Measurements from ENCODE around the gene HDAC4.

Gene HDAC4

DNA sequence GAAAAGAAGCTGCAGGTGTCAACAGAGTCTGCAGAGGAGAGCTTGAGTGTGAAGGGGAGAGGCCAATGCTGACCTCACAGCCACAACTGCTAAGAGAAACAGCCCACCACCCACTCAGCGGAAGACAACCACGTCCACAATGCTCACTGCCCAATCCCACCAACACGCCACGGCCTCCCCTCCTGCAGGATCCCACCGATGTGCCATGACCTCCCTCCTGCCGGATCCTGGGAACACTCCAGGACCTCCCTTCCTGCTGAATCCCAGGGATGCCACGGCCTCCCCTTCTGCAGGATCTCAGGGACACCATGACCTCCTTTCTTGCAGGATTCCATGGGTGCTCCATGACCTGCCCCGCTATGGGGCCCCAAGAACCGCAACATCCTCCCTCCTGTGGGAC lies 285.2 kb downstream of the HDAC4 start:
- no peak overlapping the region for H3K27ac ChIP-seq
- H3K9me3 ChIP-seq, result no peaks in the 10 kb centered on the region

DNA sequence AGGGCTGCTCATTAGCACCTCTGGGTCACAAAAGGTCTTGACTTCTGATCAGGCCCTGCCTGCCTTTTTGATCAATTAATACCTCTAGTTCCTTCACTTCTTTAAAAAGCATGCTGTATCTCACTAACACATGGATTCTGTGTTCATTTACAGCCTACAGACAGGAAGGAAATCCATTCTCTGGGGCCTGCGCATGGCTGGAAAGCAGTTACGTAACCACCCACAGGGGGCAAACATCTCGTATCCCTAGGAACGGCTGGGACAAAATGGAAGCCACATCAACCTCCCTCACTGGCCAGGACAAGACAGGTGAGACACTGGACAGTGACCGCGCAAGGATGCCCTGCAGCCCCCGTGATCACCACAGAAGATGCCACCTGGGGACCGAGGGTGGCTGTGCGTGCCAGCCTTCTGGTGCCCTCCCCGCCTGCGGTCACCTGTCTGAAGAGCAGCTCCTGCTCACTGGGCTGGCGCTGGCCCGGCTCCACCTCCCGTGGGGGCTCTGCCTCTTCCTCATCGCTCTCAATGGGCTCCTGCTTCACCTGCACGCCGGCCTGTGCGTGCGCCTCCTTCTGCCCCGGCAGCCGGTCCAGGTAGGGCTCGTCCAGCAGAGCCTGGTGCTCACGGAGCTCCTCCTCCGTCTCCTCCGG lies 286.1 kb downstream of the HDAC4 start:
- H3K27ac ChIP-seq, result no peak overlapping the region
- H3K36me3 ChIP-seq, result peaks cover 94% of the 10 kb centered on the region
- H3K4me3 ChIP-seq (ENCODE audit: low read depth in 1 of 2, low read length in 1 of 2), result no peak overlapping the region
- TF ChIP-seq, protein P1, sequence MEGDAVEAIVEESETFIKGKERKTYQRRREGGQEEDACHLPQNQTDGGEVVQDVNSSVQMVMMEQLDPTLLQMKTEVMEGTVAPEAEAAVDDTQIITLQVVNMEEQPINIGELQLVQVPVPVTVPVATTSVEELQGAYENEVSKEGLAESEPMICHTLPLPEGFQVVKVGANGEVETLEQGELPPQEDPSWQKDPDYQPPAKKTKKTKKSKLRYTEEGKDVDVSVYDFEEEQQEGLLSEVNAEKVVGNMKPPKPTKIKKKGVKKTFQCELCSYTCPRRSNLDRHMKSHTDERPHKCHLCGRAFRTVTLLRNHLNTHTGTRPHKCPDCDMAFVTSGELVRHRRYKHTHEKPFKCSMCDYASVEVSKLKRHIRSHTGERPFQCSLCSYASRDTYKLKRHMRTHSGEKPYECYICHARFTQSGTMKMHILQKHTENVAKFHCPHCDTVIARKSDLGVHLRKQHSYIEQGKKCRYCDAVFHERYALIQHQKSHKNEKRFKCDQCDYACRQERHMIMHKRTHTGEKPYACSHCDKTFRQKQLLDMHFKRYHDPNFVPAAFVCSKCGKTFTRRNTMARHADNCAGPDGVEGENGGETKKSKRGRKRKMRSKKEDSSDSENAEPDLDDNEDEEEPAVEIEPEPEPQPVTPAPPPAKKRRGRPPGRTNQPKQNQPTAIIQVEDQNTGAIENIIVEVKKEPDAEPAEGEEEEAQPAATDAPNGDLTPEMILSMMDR (IDR thresholded peaks at IDR 0.05), result no peak
- H3K9me3 ChIP-seq, result no peaks in the 10 kb centered on the region
- H3K27me3 ChIP-seq, result no peaks in the 10 kb centered on the region
- no peaks in the 10 kb centered on the region for H3K4me1 ChIP-seq (ENCODE audit: control insufficient read depth in 1 of 2, insufficient read depth in 1 of 2, low read depth in 1 of 2, low read length in 1 of 2)

More for the DNA sequence above, 285.2 kb downstream of the HDAC4 start:
- TF ChIP-seq, protein P1 (IDR thresholded peaks at IDR 0.05), result no peak
- Histone ChIP-seq H3K27me3 (no peaks in the 10 kb centered on the region), H3K36me3 (peaks cover 88% of the 10 kb centered on the region), H3K4me1 (ENCODE audit: control insufficient read depth in 1 of 2, insufficient read depth in 1 of 2, low read depth in 1 of 2, low read length in 1 of 2) (no peaks in the 10 kb centered on the region), H3K4me3 (ENCODE audit: low read depth in 1 of 2, low read length in 1 of 2) (no peak overlapping the region)

GRCh38 chr2:239114119-239114581 lies 286.7 kb downstream of the HDAC4 start:
- H3K36me3 ChIP-seq, result peaks cover 99% of the 10 kb centered on the region
- no peak overlapping the region for H3K4me3 ChIP-seq (ENCODE audit: low read depth in 1 of 2, low read length in 1 of 2)
- no peaks in the 10 kb centered on the region for H3K9me3 ChIP-seq
- TF ChIP-seq, protein P1 (IDR thresholded peaks at IDR 0.05), result no peak
- H3K27ac ChIP-seq, result no peak overlapping the region
- H3K27me3 ChIP-seq, result no peaks in the 10 kb centered on the region
- H3K4me1 ChIP-seq (ENCODE audit: control insufficient read depth in 1 of 2, insufficient read depth in 1 of 2, low read depth in 1 of 2, low read length in 1 of 2), result no peaks in the 10 kb centered on the region

DNA sequence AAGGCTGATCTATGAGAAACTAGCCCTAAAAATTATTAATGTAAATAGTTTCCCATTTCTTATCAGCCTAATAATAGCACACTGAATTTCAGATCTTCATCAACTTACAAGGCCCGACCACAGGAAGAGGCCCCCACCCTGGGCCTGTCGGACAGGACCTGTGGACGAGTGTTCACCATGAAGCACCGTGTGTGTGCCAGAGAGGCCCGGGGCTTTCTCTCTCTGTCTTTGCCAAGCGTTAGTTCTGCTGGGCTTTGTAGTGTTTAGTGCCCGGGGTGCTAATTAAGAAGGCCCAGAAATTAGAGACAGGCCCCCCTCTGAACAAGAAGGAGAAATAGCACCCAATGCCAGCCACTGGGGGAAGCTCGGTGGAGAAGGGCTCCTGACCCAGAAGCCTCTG lies 287.2 kb downstream of the HDAC4 start:
- no peak overlapping the region for H3K27ac ChIP-seq
- peaks cover 99% of the 10 kb centered on the region for H3K36me3 ChIP-seq
- no peaks in the 10 kb centered on the region for H3K27me3 ChIP-seq
- no peaks in the 10 kb centered on the region for H3K9me3 ChIP-seq
- no peak overlapping the region for H3K4me3 ChIP-seq (ENCODE audit: low read depth in 1 of 2, low read length in 1 of 2)
- no peaks in the 10 kb centered on the region for H3K4me1 ChIP-seq (ENCODE audit: control insufficient read depth in 1 of 2, insufficient read depth in 1 of 2, low read depth in 1 of 2, low read length in 1 of 2)
- TF ChIP-seq, protein P1 (IDR thresholded peaks at IDR 0.05), result no peak

DNA sequence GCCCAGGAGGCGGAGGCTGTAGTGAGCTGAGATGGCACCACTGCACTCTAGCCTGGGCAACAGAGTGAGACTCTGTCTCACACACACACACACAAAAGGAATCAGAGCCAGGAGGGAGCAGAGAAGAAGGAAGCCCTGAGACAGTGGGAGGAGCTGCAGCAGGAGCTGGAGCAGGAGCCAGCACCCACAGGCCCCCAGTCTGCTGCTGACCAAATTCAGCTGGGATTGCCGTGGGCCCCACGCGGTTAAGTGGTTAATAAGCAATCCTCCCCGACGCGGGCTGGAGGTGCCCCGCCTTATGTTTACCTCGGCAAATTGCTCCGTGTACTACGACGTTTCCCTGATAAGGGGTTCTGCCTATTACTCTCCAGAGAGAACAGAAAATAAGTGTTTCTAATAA lies 287.6 kb downstream of the HDAC4 start:
- Histone ChIP-seq H3K4me1 (ENCODE audit: control insufficient read depth in 1 of 2, insufficient read depth in 1 of 2, low read depth in 1 of 2, low read length in 1 of 2) (no peaks in the 10 kb centered on the region), H3K36me3 (peaks cover 99% of the 10 kb centered on the region), H3K27me3 (no peaks in the 10 kb centered on the region), H3K9me3 (no peaks in the 10 kb centered on the region), H3K27ac (no peak overlapping the region), H3K4me3 (ENCODE audit: low read depth in 1 of 2, low read length in 1 of 2) (no peak overlapping the region)
- TF ChIP-seq, protein P1 (IDR thresholded peaks at IDR 0.05), result no peak
